Measurements from ENCODE around the gene ACAP3. TPM values are rescaled to one million over a fixed set of nuclear protein-coding genes. Genes with fewer than 3 reads are reported as not detected.

ACAP3 gene
- total RNA-seq, 1 donor from 2014 or later = 34.0 TPM

- FAIRE-seq (no peak), DNase-seq (ENCODE audit: low read depth) (no peak)
- Histone ChIP-seq H3K36me3 (ENCODE audit: control insufficient read depth, insufficient read depth, low read length) (no peaks in the 10 kb centered on the region), H3K27me3 (ENCODE audit: control insufficient read depth, insufficient read depth, low read length) (no peaks in the 10 kb centered on the region), H3K4me3 (ENCODE audit: low read depth, low read length) (no peak overlapping the region)
- TF ChIP-seq CTCF (IDR thresholded peaks at IDR 0.05; ENCODE audit: insufficient read depth, low read length, severe bottlenecking) = no peak
Observed at GRCh38 chr1:1247341-1247913, 60.3 kb downstream of the ACAP3 start.

- TF ChIP-seq CTCF (IDR thresholded peaks at IDR 0.05; ENCODE audit: insufficient read depth, low read length, severe bottlenecking) = no peak
- no peak for DNase-seq (ENCODE audit: low read depth)
- no peaks in the 10 kb centered on the region for H3K27me3 ChIP-seq (ENCODE audit: control insufficient read depth, insufficient read depth, low read length)
- H3K36me3 ChIP-seq (ENCODE audit: control insufficient read depth, insufficient read depth, low read length) = no peaks in the 10 kb centered on the region
- no peak within 1 kb of the TSS for H3K4me3 ChIP-seq (ENCODE audit: low read depth, low read length)
- no peak for FAIRE-seq
Observed at GRCh38 chr1:1246577-1247340, 61.0 kb downstream of the ACAP3 start, which contains the start of gene C1QTNF12. TSS of gene C1QTNF12 (minus strand) at chr1:1246722. CDS start at chr1:1246690, 32 bp downstream.

GRCh38 chr1:1245817-1246576, 61.7 kb downstream of the ACAP3 start:
- Histone ChIP-seq H3K36me3 (ENCODE audit: control insufficient read depth, insufficient read depth, low read length) (no peaks in the 10 kb centered on the region), H3K27me3 (ENCODE audit: control insufficient read depth, insufficient read depth, low read length) (no peaks in the 10 kb centered on the region), H3K4me3 (ENCODE audit: low read depth, low read length) (no peak overlapping the region)
- no peak for TF ChIP-seq CTCF (IDR thresholded peaks at IDR 0.05; ENCODE audit: insufficient read depth, low read length, severe bottlenecking)
- FAIRE-seq (no peak), DNase-seq (ENCODE audit: low read depth) (no peak)

GRCh38 chr1:1245178-1245816, 62.4 kb downstream of the ACAP3 start:
- H3K4me3 ChIP-seq (ENCODE audit: low read depth, low read length) = no peak overlapping the region
- DNase-seq (ENCODE audit: low read depth) (no peak), FAIRE-seq (no peak)
- no peaks in the 10 kb centered on the region for H3K27me3 ChIP-seq (ENCODE audit: control insufficient read depth, insufficient read depth, low read length)
- no peak for TF ChIP-seq CTCF (IDR thresholded peaks at IDR 0.05; ENCODE audit: insufficient read depth, low read length, severe bottlenecking)
- no peaks in the 10 kb centered on the region for H3K36me3 ChIP-seq (ENCODE audit: control insufficient read depth, insufficient read depth, low read length)

GRCh38 chr1:1244192-1244811, 63.4 kb downstream of the ACAP3 start:
- DNase-seq (ENCODE audit: low read depth) (no peak), FAIRE-seq (no peak)
- Histone ChIP-seq H3K27me3 (ENCODE audit: control insufficient read depth, insufficient read depth, low read length) (no peaks in the 10 kb centered on the region), H3K36me3 (ENCODE audit: control insufficient read depth, insufficient read depth, low read length) (no peaks in the 10 kb centered on the region), H3K4me3 (ENCODE audit: low read depth, low read length) (no peak overlapping the region)
- TF ChIP-seq CTCF (IDR thresholded peaks at IDR 0.05; ENCODE audit: insufficient read depth, low read length, severe bottlenecking) = no peak
